Activated CD4-positive, alpha-beta T cell treated with anti-CD3 and anti-CD28 coated beads for 48 hours (primary cell): ENCODE results near the gene MAGIX.

Experiments used
- DNase-seq: peaks from one replicate; pipeline ENCODE4 v3.0.0-alpha.2; 2020

MAGIX gene

DNA sequence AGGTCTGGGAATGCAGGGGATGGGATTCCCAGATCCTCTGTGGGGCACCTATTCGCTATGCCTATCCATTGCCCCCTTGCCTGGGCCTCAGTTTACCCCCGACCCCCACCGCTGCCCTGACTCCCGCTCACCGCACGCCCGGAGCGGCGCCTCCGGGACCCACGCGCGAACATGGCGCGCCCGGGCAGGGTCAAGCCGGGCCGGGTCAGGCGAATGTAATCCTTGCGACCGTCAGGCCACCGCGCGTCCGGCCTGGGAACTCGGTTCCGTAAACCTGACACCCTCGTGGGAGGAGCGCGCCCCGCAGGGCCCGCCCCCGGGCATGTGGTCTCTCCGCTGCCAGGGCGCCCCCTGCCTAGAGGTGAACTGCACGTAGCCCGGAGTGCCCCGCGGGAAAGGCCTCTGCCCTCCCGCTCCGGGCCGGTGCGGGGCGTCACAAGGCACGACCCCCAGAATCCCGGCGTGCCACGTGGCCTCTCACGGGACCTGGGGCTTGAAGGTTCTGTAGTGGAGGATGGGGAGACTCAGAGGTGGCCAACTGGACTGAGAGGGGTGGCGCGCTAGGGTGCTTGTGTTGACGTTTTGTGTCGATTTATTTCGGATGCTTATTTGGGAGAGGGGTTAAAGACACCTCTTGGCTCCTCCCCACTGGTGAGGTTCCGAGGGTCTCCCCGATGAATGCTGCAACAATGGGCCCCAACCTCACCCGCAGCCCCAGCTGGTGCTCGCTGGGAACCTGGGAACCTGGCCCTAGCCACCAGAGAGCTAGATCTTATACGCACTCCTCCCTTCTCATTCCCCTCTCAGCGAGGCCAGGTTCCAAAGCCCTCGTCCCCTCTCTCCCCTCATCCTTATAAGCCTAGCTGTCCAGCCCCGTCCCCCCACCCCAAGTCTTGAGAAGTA, 23.8 kb downstream of the MAGIX start, which contains the start of gene PRICKLE3:
PRICKLE3 (minus strand) TSS at position 249 of the 903 bp plus-strand sequence; CDS start at position 173, 76 bp downstream.
- peak; percentile 81 for DNase-seq

DNA sequence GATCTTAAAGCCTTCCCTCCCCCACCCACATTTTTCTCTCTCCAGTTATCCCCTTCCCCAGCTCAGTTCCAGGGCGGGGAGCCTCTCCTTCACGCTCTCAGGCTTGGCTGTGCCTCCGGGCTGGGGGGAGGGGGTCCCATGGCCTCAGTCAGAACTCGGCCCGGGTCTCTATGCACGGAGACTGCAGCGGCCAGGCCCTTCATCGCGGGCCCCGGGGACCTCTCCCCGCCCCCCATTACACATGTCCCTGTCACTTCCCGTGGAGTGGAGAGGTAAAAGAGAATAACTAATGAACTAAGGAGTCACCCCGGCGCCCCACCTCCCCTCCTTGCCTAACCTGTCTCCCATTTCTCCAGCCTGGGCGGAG, 24.5 kb downstream of the MAGIX start:
- DNase-seq = no peak

DNA sequence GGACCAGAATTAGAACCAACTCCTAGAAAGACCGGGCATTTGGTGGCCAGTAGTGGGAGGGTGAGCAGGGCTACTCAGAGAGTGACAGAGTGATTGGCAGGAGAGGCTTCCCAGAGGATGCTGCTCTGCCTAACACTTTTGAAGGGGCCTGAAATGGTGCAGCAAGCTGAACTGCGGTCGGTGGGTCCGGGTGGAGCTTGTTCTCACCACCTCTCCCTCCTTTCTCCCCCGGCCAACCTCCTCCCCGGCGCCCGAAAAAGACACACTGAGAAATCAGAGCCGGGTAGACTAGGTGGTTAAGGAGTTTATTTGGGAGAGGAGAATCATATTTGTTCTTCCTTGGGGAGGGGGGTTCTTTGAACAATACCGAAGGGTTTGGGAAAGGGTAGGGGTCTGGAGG, 25.0 kb downstream of the MAGIX start:
- DNase-seq = no peak

- no peak for DNase-seq
Measured at GRCh38 chrX:49188468-49189076, 26.0 kb downstream of the MAGIX start.

DNA sequence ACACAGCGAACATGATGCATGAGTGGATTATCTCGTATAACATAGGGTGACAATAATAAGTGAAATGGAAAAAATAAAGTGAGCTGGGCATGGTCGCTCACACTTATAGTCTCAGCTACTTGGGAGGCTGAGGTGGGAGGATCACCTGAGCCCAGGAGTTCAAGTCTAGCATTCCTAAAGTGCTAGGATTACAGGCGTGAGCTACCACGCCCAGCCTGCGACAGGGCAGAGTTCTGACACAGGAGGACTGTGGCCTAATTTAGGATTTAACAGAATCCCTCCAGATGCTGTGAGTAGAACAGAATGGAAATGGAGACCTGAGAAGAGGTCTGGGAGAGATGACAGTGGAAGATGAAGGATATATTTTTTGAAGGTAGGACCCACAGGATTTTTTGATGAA, 27.0 kb downstream of the MAGIX start:
- no peak for DNase-seq

DNA sequence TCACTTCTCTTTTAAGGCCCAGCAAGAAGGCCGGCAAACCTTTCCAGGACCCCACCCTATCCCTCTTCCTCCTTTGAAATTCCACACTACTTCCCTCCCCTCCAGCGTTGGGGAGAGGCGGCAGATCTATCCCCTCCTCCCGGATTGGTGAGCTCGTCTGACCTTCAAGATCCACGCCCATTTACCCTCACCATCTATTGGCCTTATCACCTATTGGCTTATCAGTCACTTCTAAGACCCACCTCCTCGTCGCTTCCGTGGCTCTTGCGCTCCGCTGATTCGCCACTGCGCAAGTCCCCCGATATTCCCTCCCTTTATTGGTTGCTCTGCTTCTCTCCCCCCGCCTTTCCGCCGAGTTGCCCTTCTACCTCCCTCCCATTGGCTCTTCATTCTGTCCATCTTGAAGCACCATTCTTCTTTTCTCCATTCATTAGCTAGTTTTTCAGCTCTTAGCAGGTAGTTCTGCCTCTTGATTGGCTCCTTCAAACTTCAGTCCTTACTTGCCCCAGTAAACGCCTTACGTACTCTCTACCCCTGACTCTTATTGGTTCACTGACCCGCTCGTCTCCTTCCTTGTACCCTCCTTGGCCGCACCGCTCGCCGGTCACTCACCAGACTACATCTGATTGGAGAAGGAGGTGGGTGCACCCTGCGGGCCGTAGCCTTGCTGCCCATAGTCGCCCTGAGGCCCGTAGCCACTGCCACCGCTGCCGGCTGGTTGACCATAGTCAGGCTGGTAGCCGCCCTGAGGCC, 28.4 kb downstream of the MAGIX start:
- DNase-seq = peak; percentile 86

GRCh38 chrX:49191574-49192011, 29.0 kb downstream of the MAGIX start:
- peak; percentile 46 for DNase-seq

GRCh38 chrX:49192722-49193328, 30.3 kb downstream of the MAGIX start:
- peak; percentile 59 for DNase-seq

DNA sequence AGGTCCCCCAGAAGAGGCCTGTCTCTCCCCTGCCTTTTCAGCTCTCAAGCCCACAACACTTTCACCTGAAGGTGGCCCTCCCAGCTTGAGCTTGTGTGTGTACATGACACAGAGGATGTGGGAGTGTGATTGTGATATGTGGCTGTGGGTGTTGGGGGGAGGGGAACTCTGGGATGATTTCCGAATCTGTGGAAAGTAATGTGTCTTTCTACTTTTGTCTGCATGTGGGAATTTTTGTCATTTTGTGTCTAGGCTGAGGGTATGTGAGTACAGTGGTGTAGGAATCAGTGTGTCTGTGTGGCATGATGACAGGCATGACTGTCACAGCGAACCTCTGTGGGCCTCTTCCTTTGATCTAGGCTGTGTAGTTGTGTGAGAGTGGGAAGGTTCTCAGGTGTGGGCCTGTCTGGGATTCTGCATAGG, 31.0 kb downstream of the MAGIX start:
- DNase-seq = no peak

GRCh38 chrX:49197543-49198087, 35.1 kb downstream of the MAGIX start:
- DNase-seq = no peak

DNA sequence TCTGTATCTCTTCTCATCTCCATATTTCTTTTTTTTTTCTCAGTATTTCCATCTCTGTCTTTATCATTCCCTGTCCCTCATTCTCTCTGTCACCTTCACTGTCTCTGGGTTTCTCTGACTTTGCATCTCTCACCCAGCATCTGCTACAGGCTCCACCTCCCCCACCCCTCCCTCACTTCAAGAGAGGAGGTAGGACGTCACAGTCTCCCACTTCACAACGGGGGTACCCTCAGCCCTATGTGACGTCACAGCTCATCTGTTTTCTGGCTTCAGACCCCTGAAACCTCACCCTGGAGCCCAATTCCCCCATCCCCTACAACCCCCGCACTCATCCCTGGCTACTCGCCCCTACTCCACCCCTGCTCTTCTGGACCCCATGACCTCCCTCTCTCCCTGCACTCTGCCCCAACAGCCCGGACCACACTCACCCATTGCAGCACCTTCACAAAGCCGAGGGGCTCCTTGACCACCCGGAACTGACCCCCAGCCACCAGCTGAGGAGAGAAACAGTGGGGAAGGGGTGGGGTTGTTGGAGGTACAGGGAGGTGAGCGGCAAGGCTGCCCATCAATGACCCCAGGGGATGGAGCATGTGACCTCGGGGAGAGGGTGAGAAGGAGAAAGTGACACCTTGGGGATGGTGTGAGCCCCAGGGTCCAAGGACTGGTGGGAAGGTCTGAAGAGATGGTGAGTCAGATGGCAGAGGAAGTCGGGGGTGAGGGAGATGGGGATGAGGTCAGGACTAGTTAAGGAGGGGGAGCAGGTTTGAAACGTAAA, 36.2 kb downstream of the MAGIX start:
- DNase-seq = no peak

- no peak for DNase-seq
Measured at GRCh38 chrX:49199315-49199595, 36.7 kb downstream of the MAGIX start.

DNA sequence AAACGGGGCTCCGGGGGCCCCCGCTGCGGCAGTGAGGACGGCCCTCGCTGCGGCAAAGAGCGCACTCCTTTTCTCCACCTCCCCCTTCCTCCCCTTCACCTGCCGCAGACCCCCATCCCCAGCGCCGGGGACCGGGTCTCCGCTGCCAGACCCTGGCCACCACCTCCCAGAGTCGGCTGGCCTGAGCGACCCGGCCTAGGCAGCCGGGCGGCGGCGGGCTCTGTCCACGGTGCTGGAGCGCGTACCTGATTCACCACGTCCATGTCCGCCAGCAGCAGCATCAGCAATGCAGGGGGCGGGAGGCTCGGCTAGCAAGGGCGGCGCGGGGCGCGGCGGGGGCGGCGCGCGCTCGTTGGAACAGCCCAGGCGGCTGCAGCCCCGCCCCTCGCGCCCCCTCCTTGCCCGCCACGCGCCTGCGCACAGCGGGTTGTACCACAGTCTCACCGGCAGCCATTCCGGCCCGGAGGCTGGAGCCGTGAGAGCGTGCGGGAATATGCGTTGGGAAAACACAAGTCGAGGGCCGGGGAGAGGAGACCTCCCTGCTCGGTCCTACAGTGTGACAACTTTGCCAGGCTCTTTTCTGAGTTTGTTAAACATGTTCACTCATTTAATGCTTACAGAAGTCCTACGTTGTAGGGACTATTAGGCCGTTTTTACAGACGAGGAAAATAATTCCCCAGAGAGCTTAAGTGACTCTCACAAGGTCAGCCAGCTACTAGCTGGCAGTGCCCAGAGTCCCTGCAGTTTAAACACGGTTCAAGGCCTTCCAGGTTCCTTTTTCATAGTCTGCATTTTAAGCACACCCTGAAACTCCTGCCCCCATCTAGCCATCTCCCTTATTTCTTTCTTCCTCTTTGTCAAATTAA, 37.6 kb downstream of the MAGIX start, which contains the start of gene SYP:
SYP (minus strand) TSS at position 288 of the 866 bp plus-strand sequence; CDS start at position 281, 7 bp downstream.
- DNase-seq = peak; percentile 89

GRCh38 chrX:49202022-49202421, 39.5 kb downstream of the MAGIX start:
- DNase-seq = no peak

- DNase-seq = no peak
Measured at GRCh38 chrX:49203536-49203935, 41.0 kb downstream of the MAGIX start.

- DNase-seq = no peak
Measured at GRCh38 chrX:49204017-49204416, 41.5 kb downstream of the MAGIX start.

GRCh38 chrX:49204709-49205108, 42.2 kb downstream of the MAGIX start:
- DNase-seq = no peak

- no peak for DNase-seq
Measured at GRCh38 chrX:49205443-49205842, 42.9 kb downstream of the MAGIX start.

DNA sequence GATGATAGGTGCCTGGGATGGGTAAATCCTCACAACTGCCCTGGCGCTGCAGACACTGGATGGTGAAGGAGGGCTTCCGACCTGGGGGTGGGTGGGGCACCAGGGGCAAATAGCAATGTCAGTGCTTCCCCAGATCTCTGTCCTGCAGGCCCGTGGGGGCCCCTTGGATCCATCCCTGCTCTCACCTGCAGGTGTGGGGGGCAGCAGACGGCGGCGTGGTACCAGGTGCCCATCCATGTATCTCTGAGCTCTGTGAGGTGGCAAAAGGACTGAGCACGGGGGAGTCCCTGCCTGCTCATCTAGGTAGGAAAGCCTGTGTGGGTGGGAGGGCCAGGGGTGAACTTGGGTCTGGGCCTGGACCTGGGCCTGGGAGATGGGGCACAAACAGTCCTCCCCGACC, 44.0 kb downstream of the MAGIX start:
- DNase-seq = no peak

GRCh38 chrX:49208399-49208798, 45.8 kb downstream of the MAGIX start:
- DNase-seq = no peak
